Right kidney (tissue), 1 donor: Measurements from ENCODE around the gene UEVLD.
A peak's percentile ranks its signal among the peaks of the same experiment; 100 is the strongest.
"Not testable (repeated sequence)": the region's sequence is repeated elsewhere in the genome, so short reads cannot be mapped to it uniquely, and the experiment has no call there.

Experiments used
- DNase-seq: peaks from one replicate; pipeline ENCODE4 v3.0.0-alpha.2; 2016

Gene UEVLD

DNA sequence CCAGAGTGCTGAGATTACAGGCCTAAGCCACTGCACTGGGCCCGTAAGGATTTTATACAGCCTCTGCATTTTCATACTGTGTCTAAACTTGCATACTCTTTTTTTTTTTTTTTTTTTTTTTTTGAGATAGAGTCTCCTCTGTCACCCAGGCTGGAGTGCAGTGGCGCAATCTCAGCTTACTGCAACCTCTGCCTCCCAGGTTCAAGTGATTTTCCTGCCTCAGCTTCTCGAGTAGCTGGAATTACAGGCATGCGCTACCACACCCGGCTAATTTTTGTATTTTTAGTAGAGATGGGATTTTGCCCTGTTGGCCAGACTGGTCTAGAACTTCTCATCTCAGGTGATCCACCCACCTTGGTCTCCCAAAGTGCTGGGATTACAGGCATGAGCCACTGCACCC, 5.6 kb upstream of the UEVLD start:
- DNase-seq, result not testable (repeated sequence)

DNA sequence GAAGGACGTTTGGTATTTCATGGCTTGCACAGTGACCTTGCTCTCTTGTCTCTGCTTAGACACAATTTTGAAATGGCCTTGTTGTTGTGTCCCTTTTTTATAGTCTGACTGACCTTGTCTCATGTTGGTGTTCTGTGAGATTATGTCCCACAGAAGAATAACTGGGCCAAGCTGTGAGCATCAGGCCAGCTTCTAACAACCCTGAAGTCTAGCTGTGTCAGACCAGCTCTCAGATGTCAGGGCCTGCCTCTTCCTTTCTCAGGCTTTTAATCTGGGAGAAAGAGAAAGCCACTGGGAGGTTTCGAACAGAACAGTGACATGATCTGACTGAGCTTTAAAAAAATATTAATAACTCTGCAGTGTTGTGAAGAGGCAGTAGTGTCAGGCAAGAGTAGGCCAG, 2.0 kb upstream of the UEVLD start:
- DNase-seq, result no peak

DNA sequence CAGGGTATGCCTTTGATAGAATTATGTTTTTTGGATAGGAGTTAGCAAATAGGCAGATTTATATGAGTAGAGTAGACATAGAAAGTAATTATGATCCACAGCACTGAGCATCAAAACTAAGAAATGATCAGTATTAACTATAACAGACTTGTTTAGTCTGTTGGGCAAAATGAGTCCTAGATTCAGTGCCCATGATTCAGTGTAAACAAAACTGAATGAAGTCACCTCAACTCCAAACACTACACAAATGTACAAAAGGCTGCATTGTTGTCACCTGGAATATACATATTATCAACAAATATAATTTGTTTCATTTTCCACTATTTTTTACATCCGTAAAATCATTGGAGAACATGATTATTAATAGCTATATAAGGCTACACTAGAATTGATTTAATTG, 6.7 kb downstream of the UEVLD start:
- no peak for DNase-seq

DNA sequence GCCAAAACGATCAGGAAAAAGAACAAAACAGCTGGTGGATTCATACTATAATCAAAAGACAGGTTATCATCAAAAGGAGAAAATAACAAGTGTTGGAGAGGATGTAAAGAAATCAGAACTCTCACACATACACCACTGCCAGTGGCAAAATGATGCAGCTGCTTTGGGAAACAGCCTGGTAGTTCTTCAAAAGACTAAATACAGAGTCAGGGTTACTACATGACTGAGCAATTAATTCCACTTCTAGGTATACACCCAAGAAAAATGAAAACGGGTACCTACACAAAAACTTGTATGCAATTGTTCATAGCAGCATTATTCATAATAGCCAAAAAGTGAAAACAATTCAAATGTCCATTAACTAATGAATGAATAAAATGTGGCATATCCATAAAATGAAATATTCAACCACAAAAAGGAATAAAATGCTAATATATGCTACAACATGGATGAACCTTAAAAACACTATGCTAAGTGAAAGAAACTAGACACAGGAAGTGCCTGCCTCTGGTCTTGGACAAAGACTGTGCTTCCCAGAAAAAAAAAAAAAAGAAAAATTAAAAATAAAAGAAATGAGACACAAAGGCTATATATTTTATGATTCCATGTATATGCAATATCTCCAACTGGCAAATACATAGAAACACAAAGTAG, 8.3 kb downstream of the UEVLD start:
- DNase-seq, result no peak

DNA sequence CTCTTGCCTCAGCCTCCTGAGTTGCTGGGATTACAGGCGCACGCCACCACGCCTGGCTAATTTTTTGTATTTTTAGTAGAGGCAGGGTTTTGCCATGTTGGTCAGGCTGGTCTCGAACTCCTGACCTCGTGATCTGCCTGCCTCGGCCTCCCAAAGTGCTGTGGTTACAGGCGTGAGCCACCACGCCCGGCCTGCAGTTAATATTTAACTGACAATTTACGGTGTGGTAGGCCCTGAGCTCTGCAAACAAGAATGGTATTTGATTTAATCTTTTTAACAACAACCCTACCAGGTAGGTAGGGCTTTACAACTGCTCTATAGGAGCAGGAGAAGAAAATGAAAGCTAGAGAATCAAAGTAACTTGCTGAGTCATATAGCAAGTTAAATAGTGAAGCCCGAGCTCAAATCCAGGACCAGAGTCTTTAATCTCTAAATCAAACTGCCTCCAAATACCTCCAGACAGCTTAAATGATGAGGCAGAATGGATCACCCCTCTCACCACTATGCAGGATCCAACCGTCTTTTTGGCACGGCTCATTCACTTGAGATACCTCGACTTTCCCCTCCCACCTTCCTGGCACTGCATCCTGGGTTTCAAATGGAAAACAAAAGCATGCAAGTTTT, 9.4 kb downstream of the UEVLD start:
- no peak for DNase-seq

DNA sequence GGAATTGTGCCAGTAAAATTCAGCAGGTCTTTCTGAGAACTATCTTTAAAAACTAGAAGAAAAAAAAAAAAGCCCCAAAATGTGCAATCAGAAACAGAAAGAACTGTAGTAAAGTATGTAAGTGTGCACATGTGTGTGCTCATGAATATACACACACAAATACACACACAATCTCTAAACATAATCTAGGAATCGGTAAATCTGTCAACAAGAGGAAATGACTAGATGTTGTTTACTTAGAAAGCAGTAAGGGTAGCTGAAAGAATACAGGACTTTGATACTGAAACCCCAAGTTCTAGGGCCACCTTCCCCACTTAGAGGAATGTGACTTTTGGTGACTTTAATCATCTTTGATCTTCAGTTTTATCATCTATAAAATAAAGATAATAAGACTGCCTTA, 13.2 kb downstream of the UEVLD start:
- no peak for DNase-seq

DNA sequence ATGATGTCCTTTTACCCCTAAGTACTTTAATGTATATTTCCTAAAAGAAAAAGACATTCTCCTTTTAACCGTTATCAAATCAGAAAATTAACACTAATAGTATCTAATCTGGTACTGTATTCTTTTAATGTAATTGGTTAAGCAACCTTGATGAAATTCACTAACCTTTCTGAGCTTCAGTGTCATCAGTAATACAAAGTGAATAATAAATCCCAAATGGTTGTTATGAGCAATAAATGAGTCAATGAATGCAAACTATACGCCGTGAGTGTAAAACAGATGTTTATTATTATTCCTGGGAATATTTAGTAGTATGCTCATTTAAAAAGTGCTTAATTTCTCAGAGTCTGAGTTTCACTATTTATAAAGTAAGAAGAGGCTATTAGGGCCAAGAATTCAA, 21.5 kb downstream of the UEVLD start:
- DNase-seq, result no peak

DNA sequence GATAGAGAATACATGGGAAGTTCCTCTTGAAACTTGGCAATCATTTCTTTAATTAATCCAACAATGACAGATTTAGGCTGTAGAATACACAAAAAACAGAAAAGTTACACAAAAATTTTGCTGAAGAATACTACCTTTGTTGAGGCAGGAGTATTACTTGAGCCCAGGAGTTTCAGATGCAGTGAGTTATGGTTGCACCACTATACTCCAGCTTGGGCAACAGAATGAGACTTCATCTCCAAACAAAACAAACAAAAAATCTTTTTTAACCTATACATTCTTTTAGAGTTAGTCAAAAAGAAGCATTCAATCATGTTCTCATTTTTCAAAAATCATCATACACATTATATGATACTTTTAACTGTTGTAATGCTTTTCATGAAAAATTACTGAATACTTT, 22.1 kb downstream of the UEVLD start:
- DNase-seq, result no peak

DNA sequence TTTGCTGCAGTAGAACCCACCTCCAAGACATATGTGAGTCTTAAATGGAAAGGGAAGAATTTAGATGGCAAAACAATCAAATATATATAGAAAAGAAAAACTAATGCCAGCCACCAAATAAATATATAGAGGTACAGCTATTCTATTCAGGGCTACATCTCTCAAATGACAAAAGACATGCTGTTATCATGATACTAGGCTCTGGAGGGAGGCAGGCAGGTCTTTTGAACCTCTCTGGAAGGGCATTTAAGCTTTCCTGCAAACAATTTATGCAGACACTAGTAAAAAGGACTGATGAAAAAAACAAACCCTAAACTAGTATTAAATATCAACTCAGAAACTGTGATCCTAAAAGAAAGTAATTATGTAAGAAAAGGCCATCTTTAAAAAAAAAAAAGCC, 24.4 kb downstream of the UEVLD start:
- DNase-seq, result no peak

DNA sequence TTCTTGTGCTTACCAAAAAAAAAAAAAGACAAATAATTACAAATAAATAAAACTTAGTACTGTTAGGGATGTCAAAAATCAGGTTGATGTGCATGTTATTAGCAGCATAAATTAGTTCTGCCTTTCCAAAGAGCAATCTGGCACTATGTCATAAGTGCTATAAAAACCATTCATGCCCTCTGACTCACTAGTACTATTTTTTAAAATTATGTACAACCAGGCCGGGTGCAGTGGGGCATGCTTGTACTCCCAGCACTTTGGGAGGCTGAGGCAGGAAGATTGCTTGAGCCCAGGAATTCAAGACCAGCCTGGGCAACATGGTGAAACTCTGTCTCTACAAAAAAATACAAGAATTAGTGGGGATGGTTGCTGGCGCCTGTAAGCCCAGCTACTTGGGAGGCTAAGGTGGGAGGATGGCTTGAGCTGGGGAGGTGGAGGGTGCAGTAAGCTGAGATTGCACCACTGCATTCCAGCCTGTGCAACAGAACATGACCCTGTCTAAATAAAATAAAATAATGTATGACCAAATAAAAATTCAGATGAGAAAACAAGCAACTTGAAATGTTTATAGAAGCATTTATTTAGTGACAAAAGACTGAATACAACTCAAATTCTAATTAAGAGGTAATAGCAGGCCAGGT, 25.3 kb downstream of the UEVLD start:
- DNase-seq, result no peak

DNA sequence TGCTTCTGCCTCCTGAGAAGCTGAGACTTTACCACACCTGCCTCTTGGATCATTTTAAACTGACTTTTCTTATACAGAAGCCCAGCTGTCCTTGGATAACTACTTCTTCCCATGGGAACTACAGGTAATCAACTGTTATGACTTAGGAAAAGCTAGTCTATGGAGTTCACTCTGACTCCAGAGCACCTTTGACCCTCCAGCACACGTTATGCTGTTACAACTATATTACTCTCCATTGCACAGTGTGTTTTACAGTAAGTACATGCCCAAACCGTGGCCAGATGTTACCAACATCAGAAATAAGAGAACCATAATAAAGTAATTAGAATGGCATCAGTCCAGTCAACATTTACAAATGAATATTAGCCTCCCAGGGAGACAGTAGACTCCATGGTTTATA, 40.5 kb downstream of the UEVLD start:
- no peak for DNase-seq

DNA sequence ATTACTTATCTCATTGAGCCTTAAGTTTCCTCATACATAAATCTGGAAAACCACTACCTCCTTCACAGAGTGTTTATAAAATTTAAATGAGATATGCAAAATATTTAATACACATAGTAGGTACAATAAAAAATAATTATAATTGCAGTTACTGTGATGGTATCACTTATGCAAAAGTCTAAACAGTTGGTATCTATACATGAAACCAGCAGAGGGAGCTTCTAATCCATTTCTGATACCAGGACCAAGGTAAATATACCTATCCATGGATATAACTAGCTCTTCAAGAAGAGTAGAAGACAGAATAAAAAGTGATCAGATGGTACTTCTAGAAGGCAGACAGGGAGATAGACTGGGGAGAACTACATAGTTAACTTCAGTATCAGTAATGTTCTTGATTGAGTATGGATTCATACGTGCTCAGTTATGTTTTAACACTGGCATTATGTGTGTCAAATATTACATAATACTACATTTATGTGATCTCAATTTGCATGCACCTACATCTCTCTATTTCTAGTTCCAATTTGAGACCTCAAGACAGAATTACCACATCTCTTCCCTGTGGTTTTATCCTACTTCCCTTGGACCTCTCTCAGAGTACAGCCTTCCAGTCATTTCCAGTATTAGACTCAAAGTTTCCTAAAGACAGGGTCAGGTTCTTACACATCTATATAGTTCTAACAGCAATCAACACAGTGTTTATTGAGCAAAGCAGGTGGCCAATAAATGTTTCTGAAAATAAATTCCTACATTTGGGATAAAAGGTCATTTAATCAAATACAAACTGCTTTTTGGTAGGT, 48.1 kb downstream of the UEVLD start:
- DNase-seq, result no peak

DNA sequence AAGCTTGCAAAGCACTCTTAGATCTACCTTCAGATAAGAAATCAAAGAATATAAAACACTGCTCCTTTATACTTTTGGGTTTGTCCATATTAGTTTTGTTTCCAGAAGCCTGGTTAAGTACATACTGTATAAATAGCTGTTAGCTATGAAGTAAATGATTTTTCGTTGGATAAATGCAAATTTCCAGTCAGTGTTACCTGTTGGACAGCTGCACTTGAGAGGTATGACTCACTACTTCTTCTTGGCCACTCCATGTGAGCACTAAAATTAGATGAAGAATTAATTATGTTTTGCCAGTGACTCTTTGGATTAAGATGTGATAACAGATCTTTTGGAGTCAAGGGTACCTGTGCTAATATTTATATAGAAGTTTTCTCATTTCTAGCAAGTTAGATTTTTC, 52.3 kb downstream of the UEVLD start:
- DNase-seq, result no peak

DNA sequence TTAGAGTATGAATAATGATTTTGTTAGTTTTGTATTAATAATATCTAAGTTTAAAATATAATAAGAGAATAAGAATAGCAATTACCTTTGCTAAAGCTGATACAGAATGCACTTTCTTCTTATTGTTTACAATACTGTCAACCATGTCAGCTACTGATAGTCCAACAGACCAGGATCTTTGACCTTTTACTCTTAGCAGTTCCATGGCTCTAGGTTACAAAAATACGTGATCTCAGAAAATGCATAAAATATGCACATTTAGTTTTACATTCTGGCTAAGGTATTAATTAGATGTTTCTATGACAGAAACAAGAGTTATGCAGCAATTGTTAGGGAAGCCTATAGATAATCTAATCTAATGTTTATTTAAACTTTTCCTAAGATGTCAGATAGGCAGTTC, 54.3 kb downstream of the UEVLD start:
- no peak for DNase-seq

DNA sequence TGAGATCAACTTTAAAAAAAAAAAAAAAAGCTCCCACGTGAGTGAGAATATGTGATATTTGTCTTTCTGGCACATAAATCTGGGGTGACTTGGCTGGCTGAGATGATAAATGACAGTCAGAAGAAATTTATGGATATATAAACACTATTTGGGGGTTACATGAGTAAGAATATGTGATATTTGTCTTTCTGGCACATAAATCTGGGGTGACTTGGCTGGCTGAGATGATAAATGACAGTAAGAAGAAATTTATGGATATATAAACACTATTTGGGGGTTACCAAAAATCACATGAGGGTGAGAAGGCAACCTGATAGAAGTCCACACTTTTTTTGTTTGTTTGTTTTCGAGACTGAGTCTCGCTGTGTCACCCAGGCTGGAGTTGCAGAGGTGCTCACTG, 55.2 kb downstream of the UEVLD start:
- no peak for DNase-seq

DNA sequence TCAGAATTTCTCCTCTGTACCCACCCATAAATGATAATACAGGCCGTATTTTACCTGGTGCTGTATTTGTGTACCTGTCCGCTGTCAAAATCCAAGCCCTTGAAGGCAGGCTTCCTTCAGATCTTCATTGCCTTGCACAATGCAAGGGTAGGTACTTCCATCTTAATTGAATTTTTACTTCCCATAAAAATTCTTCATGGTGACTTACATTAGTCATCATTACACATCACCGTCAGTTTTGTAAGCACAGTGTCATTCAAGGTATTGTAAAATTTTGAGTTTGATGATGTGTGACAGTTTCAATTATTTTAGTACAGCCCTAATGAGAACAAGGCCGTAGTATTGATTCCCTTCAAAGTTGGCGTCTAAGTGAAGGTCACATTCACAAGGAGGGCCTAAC, 61.0 kb downstream of the UEVLD start:
- DNase-seq, result no peak

DNA sequence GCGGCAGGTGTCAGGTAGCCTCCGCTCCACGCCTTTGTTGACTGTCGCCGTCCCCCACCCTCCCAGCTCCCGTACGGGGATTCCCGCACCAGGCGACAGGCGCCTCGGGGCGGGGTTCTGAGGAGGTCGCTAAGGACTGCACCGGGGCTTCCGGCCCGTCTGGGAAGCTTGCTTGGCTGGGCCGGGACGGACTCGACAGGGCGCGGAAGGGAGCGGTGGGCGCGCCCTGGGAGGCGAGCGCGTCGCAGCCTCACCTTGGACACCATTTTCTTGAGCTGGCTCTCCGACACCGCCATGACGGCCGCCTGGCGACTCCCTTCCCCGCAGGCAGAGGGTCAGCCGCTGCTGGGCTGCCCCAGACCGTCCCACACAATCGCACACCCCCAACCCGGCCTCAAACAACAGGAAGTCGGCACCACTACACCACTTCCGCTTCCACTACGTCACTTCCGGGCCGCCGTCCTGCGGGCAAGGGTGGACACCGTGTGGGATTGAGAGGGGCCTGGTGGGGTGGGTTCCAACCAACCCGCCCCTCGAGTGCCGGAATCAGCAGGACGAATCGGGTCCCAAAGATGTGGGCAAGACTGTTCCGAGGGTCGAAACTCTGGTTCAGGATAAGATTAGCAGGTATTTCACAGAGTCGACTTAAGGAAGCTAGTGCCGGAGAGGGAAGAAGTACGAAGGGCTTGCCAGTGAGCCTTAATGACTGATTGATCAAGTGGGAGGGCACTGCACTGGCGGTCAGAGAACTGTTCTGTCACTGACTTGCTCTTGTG, 61.8 kb downstream of the UEVLD start, which contains the start of gene TSG101:
TSG101 (minus strand) TSS at position 422 of the 776 bp plus-strand sequence; CDS start at position 296, 126 bp downstream.
- DNase-seq, result peak; percentile 99

DNA sequence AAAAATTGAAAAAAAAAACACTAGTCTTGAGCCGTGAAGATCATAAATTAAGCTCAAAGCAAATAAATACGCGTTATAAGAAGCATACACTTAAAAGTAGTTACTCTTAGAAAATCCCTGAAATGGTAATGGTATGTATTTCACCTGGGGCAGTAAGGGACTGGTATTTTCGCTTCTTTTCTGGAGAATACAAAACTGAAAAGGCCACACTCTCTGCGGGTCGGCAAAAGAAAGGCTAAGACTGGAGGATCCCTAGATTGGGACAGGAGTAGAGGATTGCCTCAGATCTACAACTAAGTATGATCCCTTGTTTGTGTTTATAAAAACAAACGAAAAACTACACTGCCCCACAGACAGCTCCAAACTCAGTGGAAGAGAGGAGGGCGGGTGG, 62.4 kb downstream of the UEVLD start:
- no peak for DNase-seq

DNA sequence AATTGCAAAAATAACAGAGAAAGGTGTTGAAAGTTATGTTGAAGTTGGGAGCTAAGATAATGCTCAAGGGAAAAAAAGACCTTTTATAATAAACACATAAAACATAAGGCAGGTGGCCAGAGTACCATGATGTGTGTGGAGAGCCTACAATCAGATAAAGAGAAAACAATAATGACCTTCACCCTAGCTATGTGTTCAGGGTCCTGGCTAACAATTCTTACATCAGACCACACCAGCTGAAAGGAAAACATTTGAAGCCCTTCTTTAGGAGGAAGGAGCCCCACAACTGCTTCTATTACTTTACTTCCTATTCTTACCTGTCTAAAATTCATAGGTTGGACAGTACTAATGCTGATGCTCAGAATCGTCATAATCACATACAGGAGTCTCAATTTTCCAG, 64.3 kb downstream of the UEVLD start:
- no peak for DNase-seq

DNA sequence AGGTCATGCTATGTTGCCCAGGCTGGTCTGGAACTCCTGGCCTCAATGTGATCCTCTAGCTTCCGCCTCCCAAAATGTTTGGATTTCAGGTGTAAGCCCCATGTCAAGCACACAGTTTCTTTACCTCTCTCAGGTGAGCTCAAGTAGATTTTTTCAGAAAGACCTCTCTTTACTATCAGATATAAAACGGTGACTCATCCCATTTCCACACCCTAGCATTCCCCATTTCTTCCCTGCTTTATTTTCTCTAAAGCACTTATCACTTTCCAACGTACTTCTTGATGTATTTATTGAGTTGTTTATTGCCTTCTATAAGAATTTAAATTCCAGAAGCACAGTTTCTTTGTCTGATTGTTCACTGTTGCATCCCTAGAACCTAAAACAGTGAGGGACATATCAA, 65.5 kb downstream of the UEVLD start:
- DNase-seq, result no peak

DNA sequence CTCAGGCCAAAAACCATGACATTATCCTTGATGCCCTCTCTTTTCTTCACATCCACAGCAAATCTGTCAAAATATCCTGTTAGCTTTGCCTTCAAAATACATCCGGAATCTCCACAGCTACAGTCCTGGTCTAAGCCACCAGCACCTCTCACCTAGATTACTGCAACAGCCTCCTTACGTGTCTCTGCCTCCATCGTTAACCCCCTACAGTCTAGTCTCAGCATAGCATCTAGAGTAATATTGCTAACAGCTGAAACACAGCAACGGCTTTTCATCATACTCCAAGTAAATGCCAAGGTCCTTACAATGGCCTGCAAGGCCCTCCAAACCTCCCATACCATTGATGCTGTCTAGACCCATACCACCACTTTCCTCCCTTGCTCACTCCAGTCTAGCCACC, 66.1 kb downstream of the UEVLD start:
- DNase-seq, result no peak

DNA sequence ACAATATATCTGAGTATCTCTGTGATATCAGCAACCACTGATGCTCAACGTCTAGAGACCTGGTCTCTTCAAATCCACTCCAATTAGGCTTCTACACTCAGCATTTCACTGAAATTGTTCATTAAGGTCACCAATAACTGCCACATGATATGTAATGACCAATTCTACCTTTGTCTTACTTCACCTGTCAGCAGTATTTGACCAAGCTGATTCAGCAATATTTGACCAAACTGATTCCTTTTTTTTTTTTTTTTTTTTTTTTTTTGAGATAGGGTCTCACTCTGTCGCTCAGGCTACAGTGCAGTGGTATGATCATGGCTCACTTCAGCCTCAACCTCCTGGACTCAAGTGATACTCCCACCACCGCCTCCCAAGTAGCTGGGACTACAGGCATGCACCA, 67.4 kb downstream of the UEVLD start:
- DNase-seq, result no peak
